WTC11 (cell line): ENCODE results near the gene APOO. TPM values are rescaled to one million over a fixed set of nuclear protein-coding genes. Genes with fewer than 3 reads are reported as not detected.

Experiments used
- ATAC-seq: fragments of 200-7000 bp; cut with Tn5 transposase; 2 replicates; pipeline ENCODE4 v1.10.0; 2021; ENCODE audit warnings: mild to moderate bottlenecking, moderate library complexity
- CTCF ChIA-PET: fragments of 300-600 bp; sonication (Branson Sonifier 250); formaldehyde crosslinking; loops from one replicate; lab custom pipeline; 2021; ENCODE audit warnings: antibody characterized with exemption; lab: Charles Lee
- POLR2A ChIA-PET: fragments of 350-600 bp; sonication (Branson Sonifier 250); formaldehyde crosslinking; loops from one replicate; lab custom pipeline; 2021; ENCODE audit warnings: antibody characterized with exemption; lab: Charles Lee
- DNase-seq: peaks from one replicate; pipeline ENCODE4 v3.0.0; 2021; ENCODE audit warnings: low spot score
- H3K27ac Mint-ChIP-seq: 2 replicates; pipeline ENCODE4 v1.8.0; 2021; ENCODE audit warnings: mixed read lengths
- H3K27me3 Mint-ChIP-seq: 2 replicates; pipeline ENCODE4 v1.8.0; 2021; ENCODE audit warnings: low read depth, mild to moderate bottlenecking, moderate library complexity, mixed read lengths
- H3K36me3 Mint-ChIP-seq: 2 replicates; pipeline ENCODE4 v1.8.0; 2021; ENCODE audit warnings: mixed read lengths
- H3K4me1 Mint-ChIP-seq: 2 replicates; pipeline ENCODE4 v1.8.0; 2022; ENCODE audit warnings: mixed read lengths
- H3K4me3 Mint-ChIP-seq: 2 replicates; pipeline ENCODE4 v1.8.0; 2021; ENCODE audit warnings: mild to moderate bottlenecking, moderate library complexity, mixed read lengths
- H3K9me3 Mint-ChIP-seq: 2 replicates; pipeline ENCODE4 v1.8.0; 2021; ENCODE audit warnings: mixed read lengths
- ATF1 ChIP-seq: sonication (generic); formaldehyde crosslinking; IDR thresholded peaks from 2 replicates; pipeline ENCODE4 v1.8.1; 2023; ENCODE audit warnings: mild to moderate bottlenecking, moderate library complexity, missing genetic modification reagents
- CBFB ChIP-seq: sonication (generic); formaldehyde crosslinking; IDR thresholded peaks from 2 replicates; pipeline ENCODE4 v1.8.1; 2022; ENCODE audit warnings: mild to moderate bottlenecking, low read depth, missing genetic modification reagents
- EMX1 ChIP-seq: fragments of 250-450 bp; sonication (Bioruptor Pico); IDR thresholded peaks from 2 replicates; pipeline ENCODE4 v1.8.0; 2021; ENCODE audit warnings: mild to moderate bottlenecking
- FOXK1 ChIP-seq: sonication (generic); formaldehyde crosslinking; IDR thresholded peaks from 2 replicates; pipeline ENCODE4 v1.8.0; 2022; ENCODE audit warnings: mild to moderate bottlenecking, moderate library complexity, missing genetic modification reagents
- FOXP1 ChIP-seq: sonication (generic); formaldehyde crosslinking; IDR thresholded peaks from 2 replicates; pipeline ENCODE4 v1.8.0; 2022; ENCODE audit warnings: missing genetic modification reagents, mild to moderate bottlenecking, moderate library complexity, borderline replicate concordance
- GABPB1 ChIP-seq: sonication (generic); formaldehyde crosslinking; IDR thresholded peaks from 2 replicates; pipeline ENCODE4 v1.8.1; 2023; ENCODE audit warnings: mild to moderate bottlenecking, missing genetic modification reagents
- NFATC4 ChIP-seq: fragments of 250-450 bp; sonication (Bioruptor Pico); IDR thresholded peaks from 2 replicates; pipeline ENCODE4 v1.9.0; 2021; ENCODE audit warnings: mild to moderate bottlenecking
- NFE2L1 ChIP-seq: sonication (generic); formaldehyde crosslinking; IDR thresholded peaks from 2 replicates; pipeline ENCODE4 v1.8.1; 2023; ENCODE audit warnings: missing genetic modification reagents
- RELA ChIP-seq: sonication (generic); formaldehyde crosslinking; IDR thresholded peaks from 2 replicates; pipeline ENCODE4 v1.8.1; 2022; ENCODE audit warnings: missing genetic modification reagents, mild to moderate bottlenecking, borderline replicate concordance
- SMAD3 ChIP-seq: sonication (generic); formaldehyde crosslinking; IDR thresholded peaks from 2 replicates; pipeline ENCODE4 v1.8.0; 2022; ENCODE audit warnings: missing genetic modification reagents, mild to moderate bottlenecking, borderline replicate concordance
- SP1 ChIP-seq: sonication (generic); formaldehyde crosslinking; conservative IDR thresholded peaks from 2 replicates; pipeline ENCODE4 v1.8.1; 2022; ENCODE audit warnings: missing genetic modification reagents
- TCF7 ChIP-seq: sonication (generic); formaldehyde crosslinking; IDR thresholded peaks from 2 replicates; pipeline ENCODE4 v1.8.0; 2022; ENCODE audit warnings: mild to moderate bottlenecking, low read depth, missing genetic modification reagents, moderate library complexity
- ZNF232 ChIP-seq: sonication (generic); formaldehyde crosslinking; IDR thresholded peaks from 2 replicates; pipeline ENCODE4 v1.8.0; 2022; ENCODE audit warnings: mild to moderate bottlenecking, missing genetic modification reagents
- ZNF263 ChIP-seq: sonication (generic); formaldehyde crosslinking; IDR thresholded peaks from 2 replicates; pipeline ENCODE4 v1.8.1; 2022; ENCODE audit warnings: low read depth, mild to moderate bottlenecking, moderate library complexity, missing genetic modification reagents
- total RNA-seq: library from RNA; stranded (reverse); gene quantifications from 3 replicates; pipeline ENCODE4 v1.2.3, GENCODE V29; 2021
- TF ChIP-seq, protein P1 (sequence below): sonication (generic); formaldehyde crosslinking; IDR thresholded peaks from 2 replicates; pipeline ENCODE4 v1.8.1; 2023; ENCODE audit warnings: mild to moderate bottlenecking, missing genetic modification reagents, moderate library complexity
- TF ChIP-seq, protein P2 (sequence below): sonication (generic); formaldehyde crosslinking; IDR thresholded peaks from 2 replicates; pipeline ENCODE4 v1.8.1; 2022; ENCODE audit warnings: low read depth, missing genetic modification reagents, borderline replicate concordance
- TF ChIP-seq, protein P3 (sequence below): sonication (generic); formaldehyde crosslinking; IDR thresholded peaks from 2 replicates; pipeline ENCODE4 v1.8.0; 2022; ENCODE audit warnings: mild to moderate bottlenecking, missing genetic modification reagents
- TF ChIP-seq, protein P4 (sequence below): fragments of 250-450 bp; sonication (Bioruptor Pico); IDR thresholded peaks from 2 replicates; pipeline ENCODE4 v1.9.0; 2021; ENCODE audit warnings: moderate library complexity, mild to moderate bottlenecking, inconsistent platforms, borderline replicate concordance
- TF ChIP-seq, protein P5 (sequence below): fragments of 250-450 bp; sonication (Bioruptor Pico); IDR thresholded peaks from 2 replicates; pipeline ENCODE4 v2.1.2; 2022; ENCODE audit warnings: mild to moderate bottlenecking, moderate library complexity
- TF ChIP-seq, protein P6 (sequence below): sonication (generic); formaldehyde crosslinking; conservative IDR thresholded peaks from 2 replicates; pipeline ENCODE4 v1.8.1; 2022; ENCODE audit warnings: mild to moderate bottlenecking, missing genetic modification reagents
- TF ChIP-seq, protein P7 (sequence below): sonication (generic); formaldehyde crosslinking; IDR thresholded peaks from 2 replicates; pipeline ENCODE4 v1.8.1; 2023; ENCODE audit warnings: mild to moderate bottlenecking, missing genetic modification reagents
- TF ChIP-seq, protein P8 (sequence below): sonication (generic); formaldehyde crosslinking; IDR thresholded peaks from 2 replicates; pipeline ENCODE4 v1.8.1; 2022; ENCODE audit warnings: low read depth, mild to moderate bottlenecking, moderate library complexity, missing genetic modification reagents, borderline replicate concordance
- TF ChIP-seq, protein P9 (sequence below): fragments of 250-450 bp; sonication (Bioruptor Pico); IDR thresholded peaks from 2 replicates; pipeline ENCODE4 v1.8.0; 2021; ENCODE audit warnings: mild to moderate bottlenecking

The APOO gene
- total RNA-seq, 1 experiment from 2014 or later, result 55.5 TPM

DNA sequence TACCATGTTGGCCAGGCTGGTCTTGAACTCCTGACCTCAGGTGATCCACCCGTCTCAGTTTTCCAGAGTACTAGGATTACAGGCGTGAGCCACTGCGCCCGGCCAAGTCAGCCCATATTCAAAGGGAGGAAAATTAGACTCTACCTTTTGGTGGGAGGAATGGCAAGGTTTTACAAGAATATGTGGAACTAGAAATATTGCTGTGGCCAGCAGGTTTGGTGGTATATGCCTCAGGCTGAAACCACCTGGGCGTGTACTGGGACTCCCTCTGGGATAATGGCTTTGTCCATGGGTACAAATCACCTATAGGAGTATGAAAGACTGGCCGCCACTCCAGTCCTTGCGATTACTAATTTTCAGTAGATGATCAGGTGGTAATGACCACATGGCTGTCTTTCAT is 92.4 kb downstream of the APOO start:
- DNase-seq (no peak), ATAC-seq (no peak)
- H3K27me3 Mint-ChIP-seq, result no peaks in the 10 kb centered on the region
- ChIA-PET POLR2A (no interaction called here), CTCF (no interaction called here)
- no peaks in the 10 kb centered on the region for H3K36me3 Mint-ChIP-seq
- H3K27ac Mint-ChIP-seq, result no peak overlapping the region
- H3K4me3 Mint-ChIP-seq, result no peak overlapping the region
- H3K4me1 Mint-ChIP-seq, result peaks cover 10% of the 10 kb centered on the region
- H3K9me3 Mint-ChIP-seq, result no peaks in the 10 kb centered on the region
- TF ChIP-seq, protein P1, sequence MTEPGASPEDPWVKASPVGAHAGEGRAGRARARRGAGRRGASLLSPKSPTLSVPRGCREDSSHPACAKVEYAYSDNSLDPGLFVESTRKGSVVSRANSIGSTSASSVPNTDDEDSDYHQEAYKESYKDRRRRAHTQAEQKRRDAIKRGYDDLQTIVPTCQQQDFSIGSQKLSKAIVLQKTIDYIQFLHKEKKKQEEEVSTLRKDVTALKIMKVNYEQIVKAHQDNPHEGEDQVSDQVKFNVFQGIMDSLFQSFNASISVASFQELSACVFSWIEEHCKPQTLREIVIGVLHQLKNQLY (CRISPR knock-in tag), result no peak
- no peak for TF ChIP-seq FOXK1 (CRISPR knock-in tag)
- no peak for TF ChIP-seq ATF1 (CRISPR knock-in tag)
- TF ChIP-seq, protein P2, sequence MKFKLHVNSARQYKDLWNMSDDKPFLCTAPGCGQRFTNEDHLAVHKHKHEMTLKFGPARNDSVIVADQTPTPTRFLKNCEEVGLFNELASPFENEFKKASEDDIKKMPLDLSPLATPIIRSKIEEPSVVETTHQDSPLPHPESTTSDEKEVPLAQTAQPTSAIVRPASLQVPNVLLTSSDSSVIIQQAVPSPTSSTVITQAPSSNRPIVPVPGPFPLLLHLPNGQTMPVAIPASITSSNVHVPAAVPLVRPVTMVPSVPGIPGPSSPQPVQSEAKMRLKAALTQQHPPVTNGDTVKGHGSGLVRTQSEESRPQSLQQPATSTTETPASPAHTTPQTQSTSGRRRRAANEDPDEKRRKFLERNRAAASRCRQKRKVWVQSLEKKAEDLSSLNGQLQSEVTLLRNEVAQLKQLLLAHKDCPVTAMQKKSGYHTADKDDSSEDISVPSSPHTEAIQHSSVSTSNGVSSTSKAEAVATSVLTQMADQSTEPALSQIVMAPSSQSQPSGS (CRISPR knock-in tag), result no peak
- TF ChIP-seq, protein P3, sequence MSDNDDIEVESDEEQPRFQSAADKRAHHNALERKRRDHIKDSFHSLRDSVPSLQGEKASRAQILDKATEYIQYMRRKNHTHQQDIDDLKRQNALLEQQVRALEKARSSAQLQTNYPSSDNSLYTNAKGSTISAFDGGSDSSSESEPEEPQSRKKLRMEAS (CRISPR knock-in tag), result no peak
- TF ChIP-seq NFE2L1 (CRISPR knock-in tag), result no peak
- TF ChIP-seq, protein P4, sequence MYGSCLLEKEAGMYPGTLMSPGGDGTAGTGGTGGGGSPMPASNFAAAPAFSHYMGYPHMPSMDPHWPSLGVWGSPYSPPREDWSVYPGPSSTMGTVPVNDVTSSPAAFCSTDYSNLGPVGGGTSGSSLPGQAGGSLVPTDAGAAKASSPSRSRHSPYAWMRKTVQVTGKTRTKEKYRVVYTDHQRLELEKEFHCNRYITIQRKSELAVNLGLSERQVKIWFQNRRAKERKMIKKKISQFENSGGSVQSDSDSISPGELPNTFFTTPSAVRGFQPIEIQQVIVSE (CRISPR knock-in tag), result no peak
- TF ChIP-seq GABPB1 (CRISPR knock-in tag), result no peak
- no peak for TF ChIP-seq SP1 (CRISPR knock-in tag)
- no peak for TF ChIP-seq RELA (CRISPR knock-in tag)
- TF ChIP-seq, all 79 proteins: peak for 0

DNA sequence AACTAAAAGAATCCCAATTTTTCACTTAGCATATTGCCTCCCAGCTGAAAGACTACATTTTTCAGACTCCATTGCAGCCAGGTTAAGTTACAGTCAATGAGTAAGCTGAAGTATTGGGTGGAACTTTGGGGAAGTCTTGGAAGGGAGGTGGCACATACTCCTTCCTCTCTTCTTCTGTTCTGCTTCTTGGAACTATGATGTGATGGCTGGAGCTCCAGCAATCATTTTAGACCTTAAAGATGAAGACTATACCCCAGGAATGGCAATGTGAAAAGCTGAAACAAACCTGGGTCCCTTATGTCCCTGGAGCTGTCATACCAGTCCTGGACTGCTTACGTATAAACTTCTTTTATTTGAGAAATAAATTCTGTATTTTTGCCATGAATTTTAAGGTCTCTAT is 93.9 kb downstream of the APOO start:
- CTCF ChIA-PET, result no interaction called here
- peaks cover 10% of the 10 kb centered on the region for H3K4me1 Mint-ChIP-seq
- TF ChIP-seq, protein P5, sequence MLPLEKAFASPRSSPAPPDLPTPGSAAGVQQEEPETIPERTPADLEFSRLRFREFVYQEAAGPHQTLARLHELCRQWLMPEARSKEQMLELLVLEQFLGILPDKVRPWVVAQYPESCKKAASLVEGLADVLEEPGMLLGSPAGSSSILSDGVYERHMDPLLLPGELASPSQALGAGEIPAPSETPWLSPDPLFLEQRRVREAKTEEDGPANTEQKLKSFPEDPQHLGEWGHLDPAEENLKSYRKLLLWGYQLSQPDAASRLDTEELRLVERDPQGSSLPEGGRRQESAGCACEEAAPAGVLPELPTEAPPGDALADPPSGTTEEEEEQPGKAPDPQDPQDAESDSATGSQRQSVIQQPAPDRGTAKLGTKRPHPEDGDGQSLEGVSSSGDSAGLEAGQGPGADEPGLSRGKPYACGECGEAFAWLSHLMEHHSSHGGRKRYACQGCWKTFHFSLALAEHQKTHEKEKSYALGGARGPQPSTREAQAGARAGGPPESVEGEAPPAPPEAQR (CRISPR knock-in tag), result no peak
- TF ChIP-seq, protein P6, sequence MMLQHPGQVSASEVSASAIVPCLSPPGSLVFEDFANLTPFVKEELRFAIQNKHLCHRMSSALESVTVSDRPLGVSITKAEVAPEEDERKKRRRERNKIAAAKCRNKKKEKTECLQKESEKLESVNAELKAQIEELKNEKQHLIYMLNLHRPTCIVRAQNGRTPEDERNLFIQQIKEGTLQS, result no peak
- TF ChIP-seq, protein P7, sequence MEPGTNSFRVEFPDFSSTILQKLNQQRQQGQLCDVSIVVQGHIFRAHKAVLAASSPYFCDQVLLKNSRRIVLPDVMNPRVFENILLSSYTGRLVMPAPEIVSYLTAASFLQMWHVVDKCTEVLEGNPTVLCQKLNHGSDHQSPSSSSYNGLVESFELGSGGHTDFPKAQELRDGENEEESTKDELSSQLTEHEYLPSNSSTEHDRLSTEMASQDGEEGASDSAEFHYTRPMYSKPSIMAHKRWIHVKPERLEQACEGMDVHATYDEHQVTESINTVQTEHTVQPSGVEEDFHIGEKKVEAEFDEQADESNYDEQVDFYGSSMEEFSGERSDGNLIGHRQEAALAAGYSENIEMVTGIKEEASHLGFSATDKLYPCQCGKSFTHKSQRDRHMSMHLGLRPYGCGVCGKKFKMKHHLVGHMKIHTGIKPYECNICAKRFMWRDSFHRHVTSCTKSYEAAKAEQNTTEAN (CRISPR knock-in tag), result no peak
- TF ChIP-seq, protein P8, sequence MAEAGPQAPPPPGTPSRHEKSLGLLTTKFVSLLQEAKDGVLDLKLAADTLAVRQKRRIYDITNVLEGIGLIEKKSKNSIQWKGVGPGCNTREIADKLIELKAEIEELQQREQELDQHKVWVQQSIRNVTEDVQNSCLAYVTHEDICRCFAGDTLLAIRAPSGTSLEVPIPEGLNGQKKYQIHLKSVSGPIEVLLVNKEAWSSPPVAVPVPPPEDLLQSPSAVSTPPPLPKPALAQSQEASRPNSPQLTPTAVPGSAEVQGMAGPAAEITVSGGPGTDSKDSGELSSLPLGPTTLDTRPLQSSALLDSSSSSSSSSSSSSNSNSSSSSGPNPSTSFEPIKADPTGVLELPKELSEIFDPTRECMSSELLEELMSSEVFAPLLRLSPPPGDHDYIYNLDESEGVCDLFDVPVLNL, result no peak
- TF ChIP-seq, all 79 proteins: peak for 0
- ATAC-seq (no peak), DNase-seq (no peak)
- Mint-ChIP-seq H3K36me3 (no peaks in the 10 kb centered on the region), H3K27me3 (no peaks in the 10 kb centered on the region), H3K27ac (no peak overlapping the region), H3K9me3 (no peaks in the 10 kb centered on the region), H3K4me3 (no peak overlapping the region)
- POLR2A ChIA-PET, result interaction anchor here (1.0 kb wide), 1 partner anchor 31 kb away, joined by 3 read pairs; the partner anchor contains the start of gene SAT1

DNA sequence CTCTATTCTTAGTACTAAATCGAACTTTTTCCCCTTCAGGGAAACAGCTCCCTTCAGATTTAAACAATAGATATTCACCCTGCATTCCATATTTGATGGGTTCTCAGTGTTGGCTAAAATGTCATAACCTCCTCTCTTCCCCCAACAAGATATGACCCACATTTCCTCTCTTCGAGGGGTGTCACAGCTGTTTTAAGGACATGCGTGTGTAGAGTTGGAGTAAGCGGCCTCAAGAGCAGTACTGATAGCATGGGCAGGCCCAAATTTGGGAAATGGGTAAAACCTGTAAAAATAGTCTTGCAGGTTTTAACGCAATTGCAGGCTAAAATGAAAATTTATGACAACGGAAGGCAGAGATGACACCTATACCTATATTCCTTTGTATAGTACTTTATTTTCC is 96.1 kb downstream of the APOO start:
- ATAC-seq (no peak), DNase-seq (no peak)
- ChIA-PET POLR2A (no interaction called here), CTCF (no interaction called here)
- no peak overlapping the region for H3K27ac Mint-ChIP-seq
- peaks cover 18% of the 10 kb centered on the region for H3K4me1 Mint-ChIP-seq
- no peak overlapping the region for H3K4me3 Mint-ChIP-seq
- H3K36me3 Mint-ChIP-seq, result no peaks in the 10 kb centered on the region
- no peaks in the 10 kb centered on the region for H3K9me3 Mint-ChIP-seq
- H3K27me3 Mint-ChIP-seq, result no peaks in the 10 kb centered on the region
- TF ChIP-seq, protein P8, result no peak
- TF ChIP-seq SMAD3 (CRISPR knock-in tag) (no peak), ZNF263 (no peak), TCF7 (CRISPR knock-in tag) (no peak), ZNF232 (CRISPR knock-in tag) (no peak), CBFB (CRISPR knock-in tag) (no peak), EMX1 (CRISPR knock-in tag) (no peak), NFATC4 (CRISPR knock-in tag) (no peak), FOXP1 (no peak)
- TF ChIP-seq, protein P9, sequence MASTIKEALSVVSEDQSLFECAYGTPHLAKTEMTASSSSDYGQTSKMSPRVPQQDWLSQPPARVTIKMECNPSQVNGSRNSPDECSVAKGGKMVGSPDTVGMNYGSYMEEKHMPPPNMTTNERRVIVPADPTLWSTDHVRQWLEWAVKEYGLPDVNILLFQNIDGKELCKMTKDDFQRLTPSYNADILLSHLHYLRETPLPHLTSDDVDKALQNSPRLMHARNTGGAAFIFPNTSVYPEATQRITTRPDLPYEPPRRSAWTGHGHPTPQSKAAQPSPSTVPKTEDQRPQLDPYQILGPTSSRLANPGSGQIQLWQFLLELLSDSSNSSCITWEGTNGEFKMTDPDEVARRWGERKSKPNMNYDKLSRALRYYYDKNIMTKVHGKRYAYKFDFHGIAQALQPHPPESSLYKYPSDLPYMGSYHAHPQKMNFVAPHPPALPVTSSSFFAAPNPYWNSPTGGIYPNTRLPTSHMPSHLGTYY (CRISPR knock-in tag), result no peak
